Left forelimb (tissue), 1 donor: ENCODE results near the gene GRK3.
"Not testable (repeated sequence)": the region's sequence is repeated elsewhere in the genome, so short reads cannot be mapped to it uniquely, and the experiment has no call there.

Experiments
- DNase-seq: peaks from one replicate; pipeline ENCODE4 v3.0.0-alpha.2; 2018; ENCODE audit warnings: low spot score

Gene GRK3

GRCh38 chr22:25551396-25551795, 13.1 kb upstream of the GRK3 start:
- DNase-seq = no peak

GRCh38 chr22:25552405-25552804, 12.1 kb upstream of the GRK3 start:
- DNase-seq = not testable (repeated sequence)

GRCh38 chr22:25553131-25553530, 11.3 kb upstream of the GRK3 start:
- DNase-seq = no peak

- no peak for DNase-seq
Observed at GRCh38 chr22:25554238-25554671, 10.2 kb upstream of the GRK3 start.

GRCh38 chr22:25554689-25555088, 9.8 kb upstream of the GRK3 start:
- DNase-seq = no peak

- DNase-seq = peak; percentile 72
Observed at GRCh38 chr22:25555586-25555985, 8.9 kb upstream of the GRK3 start.

- no peak for DNase-seq
Observed at GRCh38 chr22:25557218-25557617, 7.3 kb upstream of the GRK3 start.

- no peak for DNase-seq
Observed at GRCh38 chr22:25558341-25558740, 6.1 kb upstream of the GRK3 start.

GRCh38 chr22:25559910-25560309, 4.6 kb upstream of the GRK3 start:
- DNase-seq = not testable (repeated sequence)

GRCh38 chr22:25561182-25561581, 3.3 kb upstream of the GRK3 start:
- not testable (repeated sequence) for DNase-seq

- DNase-seq = not testable (repeated sequence)
Observed at GRCh38 chr22:25561927-25562326, 2.5 kb upstream of the GRK3 start.

- not testable (repeated sequence) for DNase-seq
Observed at GRCh38 chr22:25562966-25563760, 1.3 kb upstream of the GRK3 start.

- DNase-seq = no peak
Observed at GRCh38 chr22:25563761-25564319, 635 bp upstream of the GRK3 start.

GRCh38 chr22:25564979-25565677, 653 bp downstream of the GRK3 start:
- DNase-seq = peak; percentile 71

- no peak for DNase-seq
Observed at GRCh38 chr22:25566186-25566897, 1.9 kb downstream of the GRK3 start.

- no peak for DNase-seq
Observed at GRCh38 chr22:25566898-25567235, 2.4 kb downstream of the GRK3 start.

- DNase-seq = no peak
Observed at GRCh38 chr22:25567251-25567675, 2.8 kb downstream of the GRK3 start.

- DNase-seq = not testable (repeated sequence)
Observed at GRCh38 chr22:25568066-25568465, 3.6 kb downstream of the GRK3 start.

GRCh38 chr22:25569361-25569760, 4.9 kb downstream of the GRK3 start:
- no peak for DNase-seq

- no peak for DNase-seq
Observed at GRCh38 chr22:25569983-25570382, 5.5 kb downstream of the GRK3 start.

- no peak for DNase-seq
Observed at GRCh38 chr22:25570486-25570885, 6.0 kb downstream of the GRK3 start.

- not testable (repeated sequence) for DNase-seq
Observed at GRCh38 chr22:25571969-25572707, 7.7 kb downstream of the GRK3 start.
